H1 (cell line): ENCODE results near the gene LCN15. TPM values are rescaled to one million over a fixed set of nuclear protein-coding genes. Genes with fewer than 3 reads are reported as not detected.

Experiments used
- CTCF ChIA-PET: fragments of 300-600 bp; sonication (Branson Sonifier 250); formaldehyde crosslinking; loops from one replicate; lab custom pipeline; 2021; ENCODE audit not compliant: partially characterized antibody; lab: Charles Lee
- POLR2A ChIA-PET: fragments of 300-600 bp; sonication (Branson Sonifier 250); formaldehyde crosslinking; loops from one replicate; lab custom pipeline; 2021; ENCODE audit warnings: inconsistent platforms; ENCODE audit not compliant: partially characterized antibody; lab: Charles Lee
- DNase-seq, 2 experiments: peaks; one replicate each; pipeline versions ENCODE4 v3.0.0 to v3.0.0-alpha.2; 2010 to 2022; ENCODE audit warnings: low spot score in 2 of 2, low read depth in 1 of 2, mixed read lengths in 1 of 2
- FAIRE-seq: peaks from 2 replicates; lab custom pipeline; 2011; peaks lifted over from hg19 to GRCh38; lab: Jason Lieb, UNC
- H2AFZ ChIP-seq: 2 replicates; pipeline ENCODE4 v1.8.1; 2012; ENCODE audit warnings: low read length, inconsistent platforms
- H2AK5ac ChIP-seq: 2 replicates; pipeline ENCODE4 v1.6.1; 2013; ENCODE audit warnings: low read depth, low read length
- H2BK120ac ChIP-seq: replicated peaks from 2 replicates; pipeline ENCODE3; 2013; ENCODE audit warnings: low read depth, low read length, inconsistent platforms
- H2BK12ac ChIP-seq: 2 replicates; pipeline ENCODE4 v1.6.1; 2013; ENCODE audit warnings: low read depth, low read length
- H2BK15ac ChIP-seq: 2 replicates; pipeline ENCODE4 v1.6.1; 2013; ENCODE audit warnings: low read length
- H2BK20ac ChIP-seq: 2 replicates; pipeline ENCODE4 v1.6.1; 2013; ENCODE audit warnings: low read length
- H2BK5ac ChIP-seq: 2 replicates; pipeline ENCODE4 v1.6.1; 2013; ENCODE audit warnings: low read depth, low read length
- H3K14ac ChIP-seq: 2 replicates; pipeline ENCODE4 v1.6.1; 2013; ENCODE audit warnings: inconsistent platforms; ENCODE audit not compliant: insufficient read length
- H3K18ac ChIP-seq: 2 replicates; pipeline ENCODE4 v1.6.1; 2013; ENCODE audit warnings: low read length; ENCODE audit errors: extremely low read depth
- H3K23ac ChIP-seq: 2 replicates; pipeline ENCODE4 v1.6.1; 2013; ENCODE audit warnings: inconsistent platforms; ENCODE audit not compliant: insufficient read length
- H3K23me2 ChIP-seq: 2 replicates; pipeline ENCODE4 v1.6.1; 2013; ENCODE audit warnings: low read depth, low read length
- H3K27ac ChIP-seq: 2 replicates; pipeline ENCODE4 v1.6.1; 2011; ENCODE audit warnings: low read depth, low read length, inconsistent platforms
- H3K27me3 ChIP-seq, 4 experiments: replicated peaks in 1 of 4; 1 replicate in 1 of 4; 2 replicates in 3 of 4; pipeline versions ENCODE4 v1.6.1 to v1.8.1; 2011 to 2013; ENCODE audit warnings: low read length in 3 of 4, mild to moderate bottlenecking in 3 of 4, inconsistent platforms in 2 of 4, mixed read lengths in 2 of 4, moderate library complexity in 1 of 4; ENCODE audit not compliant: control insufficient read depth in 3 of 4, insufficient read depth in 3 of 4; ENCODE audit errors: extremely low read depth in 1 of 4
- H3K36me3 ChIP-seq, 4 experiments: 2 replicates each; pipeline versions ENCODE4 v1.6.1 to v1.8.1; 2011 to 2013; ENCODE audit warnings: mild to moderate bottlenecking in 4 of 4, low read length in 3 of 4, moderate library complexity in 2 of 4, control low read depth in 1 of 4, inconsistent platforms in 1 of 4; ENCODE audit not compliant: insufficient read depth in 4 of 4, control insufficient read depth in 2 of 4
- H3K4ac ChIP-seq: replicated peaks from 2 replicates; pipeline ENCODE3; 2013; ENCODE audit warnings: low read length, low read depth, mixed read lengths, inconsistent platforms; ENCODE audit not compliant: insufficient read length
- H3K4me1 ChIP-seq, 4 experiments: replicated peaks in 1 of 4; 1 replicate in 1 of 4; 2 replicates in 3 of 4; pipeline versions ENCODE4 v1.6.1 to v1.8.1; 2011 to 2013; ENCODE audit warnings: low read length in 3 of 4, inconsistent platforms in 2 of 4, mixed read lengths in 1 of 4; ENCODE audit not compliant: insufficient read depth in 4 of 4, control insufficient read depth in 3 of 4
- H3K4me2 ChIP-seq, 2 experiments: 2 replicates each; pipeline versions ENCODE4 v1.6.1 to v1.8.1; 2011 to 2013; ENCODE audit warnings: low read depth in 2 of 2, low read length in 2 of 2, control low read depth in 1 of 2, inconsistent platforms in 1 of 2, mild to moderate bottlenecking in 1 of 2; ENCODE audit not compliant: insufficient read depth in 1 of 2
- H3K4me3 ChIP-seq, 4 experiments: fragments of 200-600, 300-600 bp in 1 of 4; sonication (generic), shearing (Covaris generic), sonication (Bioruptor Twin) in 1 of 4; 2 replicates each; pipeline versions ENCODE4 v1.5.1 to v1.8.1; 2011 to 2016; ENCODE audit warnings: low read length in 4 of 4, low read depth in 3 of 4, control low read depth in 2 of 4, inconsistent platforms in 2 of 4, mild to moderate bottlenecking in 2 of 4, mixed read lengths in 1 of 4, moderate library complexity in 1 of 4; ENCODE audit not compliant: insufficient read depth in 2 of 4; ENCODE audit errors: extremely low read depth in 1 of 4
- H3K56ac ChIP-seq: replicated peaks from 2 replicates; pipeline ENCODE3; 2013; ENCODE audit warnings: low read depth, mild to moderate bottlenecking, mixed read lengths, low read length, inconsistent platforms; ENCODE audit not compliant: insufficient read length
- H3K79me1 ChIP-seq: 2 replicates; pipeline ENCODE4 v1.6.1; 2013; ENCODE audit warnings: low read depth, low read length, control low read depth
- H3K79me2 ChIP-seq, 2 experiments: 2 replicates each; pipeline versions ENCODE4 v1.6.1 to v1.8.1; 2012 to 2013; ENCODE audit warnings: low read length in 2 of 2, mild to moderate bottlenecking in 2 of 2, inconsistent platforms in 1 of 2; ENCODE audit not compliant: insufficient read depth in 2 of 2, control insufficient read depth in 1 of 2
- H3K9ac ChIP-seq, 4 experiments: replicated peaks in 1 of 4; 1 replicate in 1 of 4; 2 replicates in 3 of 4; pipeline versions ENCODE4 v1.6.1 to v1.8.1; 2011 to 2013; ENCODE audit warnings: low read depth in 3 of 4, low read length in 3 of 4, control low read depth in 2 of 4, mild to moderate bottlenecking in 2 of 4, moderate library complexity in 2 of 4, inconsistent platforms in 1 of 4; ENCODE audit errors: extremely low read depth in 1 of 4
- H3K9me3 ChIP-seq, 2 experiments: 2 replicates each; pipeline versions ENCODE4 v1.6.1 to v1.8.1; 2012 to 2013; ENCODE audit warnings: mild to moderate bottlenecking in 2 of 2, moderate library complexity in 2 of 2, control low read depth in 1 of 2, inconsistent platforms in 1 of 2, low read depth in 1 of 2, low read length in 1 of 2, mixed read lengths in 1 of 2; ENCODE audit not compliant: insufficient read depth in 2 of 2
- H4K20me1 ChIP-seq, 2 experiments: replicated peaks in 1 of 2; 2 replicates each; pipeline versions ENCODE3 to v1.8.1; 2011 to 2013; ENCODE audit warnings: inconsistent platforms in 2 of 2, low read length in 2 of 2, mild to moderate bottlenecking in 1 of 2; ENCODE audit not compliant: insufficient read depth in 2 of 2, control insufficient read depth in 1 of 2
- H4K5ac ChIP-seq: 2 replicates; pipeline ENCODE4 v1.6.1; 2013; ENCODE audit warnings: low read length, low read depth, mixed read lengths, inconsistent platforms; ENCODE audit not compliant: insufficient read length
- H4K8ac ChIP-seq: 2 replicates; pipeline ENCODE4 v1.8.0; 2013; ENCODE audit warnings: mild to moderate bottlenecking, moderate library complexity, low read length, inconsistent platforms; ENCODE audit not compliant: insufficient read depth; ENCODE audit errors: extremely low read depth
- H4K91ac ChIP-seq: replicated peaks from 2 replicates; pipeline ENCODE3; 2013; ENCODE audit warnings: low read length, mixed read lengths, inconsistent platforms; ENCODE audit not compliant: insufficient read length
- CBX8 ChIP-seq: fragments of 300-800, 300-1000 bp; sonication (generic); IDR thresholded peaks from 2 replicates; pipeline ENCODE4 v1.7.1; 2016; ENCODE audit warnings: low read depth, low read length, borderline replicate concordance
- CHD2 ChIP-seq: IDR thresholded peaks from 2 replicates; pipeline ENCODE4 v1.6.1; 2012; ENCODE audit warnings: low read length, improper control_type of control experiment
- E2F6 ChIP-seq: IDR thresholded peaks from 2 replicates; pipeline ENCODE4 v1.6.1; 2012; ENCODE audit warnings: inconsistent platforms
- EP300 ChIP-seq, 2 experiments: IDR thresholded peaks; 1 replicate in 1 of 2; 2 replicates in 1 of 2; pipeline ENCODE4 v1.6.1; 2011 to 2012; ENCODE audit warnings: low read depth in 2 of 2, low read length in 2 of 2, mild to moderate bottlenecking in 2 of 2, borderline replicate concordance in 1 of 2, inconsistent platforms in 1 of 2, moderate library complexity in 1 of 2
- KDM5A ChIP-seq: fragments of 200-600 bp; IDR thresholded peaks from 2 replicates; pipeline ENCODE4 v1.7.1; 2012; ENCODE audit warnings: mild to moderate bottlenecking, low read length, inconsistent platforms, mixed read lengths
- MAX ChIP-seq: IDR thresholded peaks from 2 replicates; pipeline ENCODE4 v1.6.1; 2012; ENCODE audit warnings: inconsistent platforms
- POLR2AphosphoS5 ChIP-seq: IDR thresholded peaks from 2 replicates; pipeline ENCODE4 v1.6.1; 2011; ENCODE audit warnings: low read depth, low read length
- RFX5 ChIP-seq: IDR thresholded peaks from 2 replicates; pipeline ENCODE4 v1.6.1; 2011; ENCODE audit warnings: low read depth, low read length, improper control_type of control experiment, borderline replicate concordance
- RNF2 ChIP-seq: fragments of 200-900, 300-1000 bp; sonication (generic); IDR thresholded peaks from 2 replicates; pipeline ENCODE4 v1.7.1; 2016; ENCODE audit warnings: borderline replicate concordance, low read depth, mild to moderate bottlenecking, antibody characterized with exemption, low read length; ENCODE audit not compliant: poor library complexity, severe bottlenecking; ENCODE audit errors: missing control alignments
- SIX5 ChIP-seq: IDR thresholded peaks from 2 replicates; pipeline ENCODE4 v1.6.1; 2011; ENCODE audit warnings: mild to moderate bottlenecking, low read depth, low read length
- SP4 ChIP-seq: IDR thresholded peaks from 2 replicates; pipeline ENCODE4 v1.6.1; 2012; ENCODE audit warnings: low read length, inconsistent platforms
- SRF ChIP-seq: IDR thresholded peaks from 2 replicates; pipeline ENCODE4 v1.6.1; 2011; ENCODE audit warnings: mild to moderate bottlenecking, low read depth, low read length, moderate library complexity
- TCF12 ChIP-seq: IDR thresholded peaks from 2 replicates; pipeline ENCODE4 v1.6.1; 2011; ENCODE audit warnings: low read depth, mild to moderate bottlenecking, low read length
- WGBS, 2 experiments: shearing (Covaris generic) in 1 of 2; methylation state at CpG; one replicate each; pipeline versions ENCODE4 v1.1.6 to v1.1.7; 2013 to 2015; ENCODE audit warnings: low lambda C conversion rate in 2 of 2, mixed read lengths in 2 of 2, inconsistent platforms in 1 of 2, low coverage in 1 of 2, missing lambda C conversion rate in 1 of 2; ENCODE audit not compliant: insufficient replicate concordance in 2 of 2, insufficient coverage in 1 of 2, insufficient read length in 1 of 2; ENCODE audit errors: extremely low coverage in 1 of 2, missing lambda C conversion rate in 1 of 2; 5-methylcytosine and 5-hydroxymethylcytosine counted together
- polyA plus RNA-seq, 7 experiments: library from polyadenylated mRNA; depleted of rRNA in 3 of 7; stranded (reverse) in 5 of 7; unstranded in 2 of 7; fragments of >200 nt in 5 of 7; fragments of 200-250 nt in 2 of 7; gene quantifications; 1 replicate in 5 of 7; 2 replicates in 1 of 7; 4 replicates in 1 of 7; pipeline versions ENCODE4 v1.2.1 to v1.2.3, GENCODE V29; 2011 to 2013; ENCODE audit warnings: missing spikeins in 2 of 7, mixed read lengths in 2 of 7
- total RNA-seq: library from RNA; stranded (reverse); fragmentation: NEBNext Ultra II Directional; extraction: Animal tissue kit (Norgen Biotek cat#: 25700); gene quantifications from 2 replicates; pipeline ENCODE4 v1.2.1, GENCODE V29; 2021

LCN15 gene
- total and polyA plus RNA-seq, 2 of the 8 experiments (the other 6 are each of a cell fraction or from before 2014, with no cell fraction given) = 0.08 to 0.47 TPM

GRCh38 chr9:136729926-136730325 is 34.4 kb downstream of the LCN15 start:
- H3K4me2 ChIP-seq = no peak overlapping the region; a peak in 1 of 4 replicates

More at GRCh38 chr9:136729926-136730325, 34.4 kb downstream of the LCN15 start:
- H3K9me3 ChIP-seq = no peaks in the 10 kb centered on the region
- H2AFZ ChIP-seq = no peak overlapping the region
- no peak for DNase-seq
- H2BK12ac ChIP-seq = no peak overlapping the region
- H3K18ac ChIP-seq = no peak overlapping the region
- H2BK120ac ChIP-seq = no peak overlapping the region
- no peak overlapping the region for H3K14ac ChIP-seq
- no peak for TF ChIP-seq EP300 (IDR thresholded peaks at IDR 0.05; ENCODE audit: borderline replicate concordance in 1 of 2, low read depth in 2 of 2, low read length in 2 of 2)
- TF ChIP-seq KDM5A = no peak
- no peak for TF ChIP-seq POLR2AphosphoS5
- no peak for TF ChIP-seq TCF12
- TF ChIP-seq MAX = no peak
- TF ChIP-seq CBX8 = no peak
- TF ChIP-seq SP4 = no peak
- no peak for TF ChIP-seq SIX5
- no peak for TF ChIP-seq RFX5
- no peak for TF ChIP-seq E2F6
- no peak for TF ChIP-seq RNF2
- no peak for TF ChIP-seq CHD2
- TF ChIP-seq SRF = no peak
- ChIA-PET POLR2A (interaction anchor here (1.0 to 14.1 kb wide), 8 partner anchors 8 to 406 kb away, joined by 3 to 223 read pairs (median 6); partner anchors contain the start of genes AGPAT2, DIPK1B, LCN10 and LCN6), CTCF (interaction anchor here (0.6 to 6.8 kb wide), 9 partner anchors 9 to 338 kb away, joined by 3 to 62 read pairs (median 6); partner anchors contain the start of genes LCN10 and LCN8)
- peaks cover 0 to 9% (median 5%) of the 10 kb centered on the region in 4 experiments; a peak in 5 of 7 replicates for H3K27me3 ChIP-seq
- peaks cover 3 to 16% (median 5%) of the 10 kb centered on the region in 4 experiments for H3K4me1 ChIP-seq
- H3K27ac ChIP-seq = no peak overlapping the region
- H3K23me2 ChIP-seq = peaks cover 13% of the 10 kb centered on the region; the same call in 1 of the 2 replicates
- no peak overlapping the region for H2AK5ac ChIP-seq
- H3K36me3 ChIP-seq = peaks cover 9 to 18% (median 16%) of the 10 kb centered on the region in 4 experiments
- H2BK15ac ChIP-seq = no peak overlapping the region
- no peak overlapping the region for H2BK20ac ChIP-seq
- no peak for FAIRE-seq
- no peak overlapping the region for H3K56ac ChIP-seq
- H4K8ac ChIP-seq = peak overlapping the region; percentile 36; the same call in 1 of the 2 replicates
- H3K9ac ChIP-seq = no peak overlapping the region
- H4K20me1 ChIP-seq = peaks cover 19 to 24% of the 10 kb centered on the region in 2 experiments
- no peak overlapping the region for H4K91ac ChIP-seq
- H3K4ac ChIP-seq = no peak overlapping the region
- H3K4me3 ChIP-seq = no peak overlapping the region
- 89% methylated on average over 8 of the region's 8 CpGs; no CpG with 5 or more reads in 1 of the 2 experiments for WGBS, 2 experiments
- peaks cover 8 to 36% of the 10 kb centered on the region in 2 experiments for H3K79me2 ChIP-seq
- no peak overlapping the region for H3K23ac ChIP-seq
- peaks cover 11% of the 10 kb centered on the region; the same call in 1 of the 2 replicates for H3K79me1 ChIP-seq
- H4K5ac ChIP-seq = no peak overlapping the region
- H2BK5ac ChIP-seq = no peak overlapping the region
